Myocyte (in vitro differentiated cells): Measurements from ENCODE around the gene DDX60. TPM values are rescaled to one million over a fixed set of nuclear protein-coding genes. Genes with fewer than 3 reads are reported as not detected.
"Not testable (repeated sequence)": the region's sequence is repeated elsewhere in the genome, so short reads cannot be mapped to it uniquely, and the experiment has no call there.

ENCODE experiments used
- DNase-seq: peaks from one replicate; pipeline ENCODE4 v3.0.0-alpha.2; 2012; ENCODE audit warnings: low read depth
- total RNA-seq: library from RNA; depleted of rRNA; stranded (reverse); fragments of >200 nt; gene quantifications from 2 replicates; pipeline ENCODE4 v1.2.3, GENCODE V29; 2014

DDX60 gene
- total RNA-seq, 1 donor from 2014 or later: 14.8 TPM

DNA sequence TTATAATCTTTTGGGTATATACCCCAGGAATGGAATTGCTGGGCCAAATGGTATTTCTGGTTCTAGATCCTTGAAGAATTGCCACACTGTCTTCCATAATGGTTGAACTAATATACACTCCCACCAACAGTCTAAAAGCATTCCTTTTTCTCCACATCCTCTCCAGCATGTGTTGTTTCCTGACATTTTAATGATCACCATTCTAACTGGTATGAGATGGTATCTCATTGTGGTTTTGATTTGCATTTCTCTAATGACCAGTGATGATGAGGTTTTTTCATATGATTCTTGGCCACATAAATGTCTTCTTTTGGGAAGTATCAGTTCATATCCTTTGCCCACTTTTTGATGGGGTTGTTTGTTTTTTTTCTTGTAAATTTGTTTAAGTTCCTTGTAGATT is 105.0 kb downstream of the DDX60 start:
- not testable (repeated sequence) for DNase-seq

DNA sequence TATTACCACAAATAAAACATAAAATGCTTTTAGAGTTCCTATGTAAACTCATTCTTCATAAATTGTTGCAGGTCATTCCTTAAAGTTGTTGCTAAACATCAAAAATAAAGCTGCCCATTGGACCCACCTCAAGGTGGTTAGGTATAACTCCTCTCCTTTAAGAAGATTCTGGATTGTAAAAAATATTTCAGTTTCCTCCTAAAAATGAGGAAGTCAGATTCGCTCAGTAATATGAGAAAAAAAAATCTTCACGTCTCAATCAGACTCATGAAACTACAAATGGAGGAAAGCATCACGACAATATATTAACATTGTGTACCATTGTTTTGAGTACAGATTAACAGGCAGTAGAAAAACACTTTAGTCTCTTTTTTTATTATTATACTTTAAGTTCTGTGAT is 105.9 kb downstream of the DDX60 start:
- no peak for DNase-seq

DNA sequence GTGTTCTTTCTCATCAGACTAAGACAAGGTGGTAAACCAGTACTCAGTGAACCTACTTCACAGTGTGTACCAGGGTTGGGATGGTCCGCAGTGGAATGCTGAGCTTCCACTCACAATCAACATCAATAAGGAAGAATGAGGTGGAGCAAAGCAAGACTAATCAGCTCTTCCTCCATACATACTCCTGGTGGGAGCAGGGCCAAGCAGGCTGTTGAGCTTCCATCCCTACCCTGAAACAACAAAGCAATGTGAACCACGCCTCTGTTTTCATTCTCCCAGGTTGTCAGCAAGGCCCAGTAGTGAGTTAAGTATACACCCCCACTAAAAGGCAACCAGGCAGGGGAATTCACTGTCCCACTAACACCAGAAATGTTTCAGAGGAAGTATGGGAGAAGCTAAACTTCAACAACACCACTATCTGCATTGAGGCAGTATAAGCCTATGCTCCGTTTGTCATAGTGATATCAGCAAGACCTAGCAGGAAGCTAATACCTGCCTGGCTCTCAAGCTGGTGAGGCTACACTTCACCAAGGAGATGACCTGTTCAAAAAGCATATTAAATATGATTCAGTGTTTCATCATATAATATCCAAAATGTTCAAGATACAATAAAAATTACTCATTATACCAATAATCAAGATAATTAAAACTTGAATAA is 109.5 kb downstream of the DDX60 start:
- DNase-seq: no peak

DNA sequence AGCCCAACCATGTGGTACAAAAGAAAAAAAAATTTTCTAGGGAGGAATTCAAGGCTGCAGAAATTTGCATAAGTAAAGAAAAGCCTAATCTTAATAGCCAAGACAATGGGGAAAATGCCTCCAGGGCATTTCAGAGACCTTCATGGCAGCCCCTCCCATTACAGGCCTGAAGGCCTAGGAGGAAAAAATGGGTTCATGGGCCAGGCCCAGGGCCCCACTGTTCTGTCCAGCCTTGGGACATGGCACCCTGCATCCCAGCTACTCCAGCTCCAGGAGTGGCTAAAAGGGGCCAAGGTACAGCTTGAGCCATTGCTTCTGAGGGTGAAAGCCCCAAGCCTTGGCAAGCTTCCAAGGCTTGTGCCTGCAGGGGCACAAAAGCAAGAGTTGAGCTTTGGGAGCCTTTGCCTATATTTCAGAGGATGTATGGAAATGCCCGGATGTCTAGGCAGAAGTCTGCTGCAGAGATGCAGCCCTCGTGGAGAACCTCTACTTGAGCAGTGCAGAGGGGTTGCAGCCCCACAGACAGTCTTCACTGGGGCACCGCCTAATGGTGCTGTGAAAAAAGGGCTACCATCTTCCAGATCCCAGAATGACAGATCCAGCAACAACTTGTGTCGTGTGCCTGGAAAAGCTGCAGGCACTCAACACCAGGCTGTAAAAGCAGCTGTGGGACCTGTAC is 115.2 kb downstream of the DDX60 start:
- DNase-seq: no peak

GRCh38 chr4:168200685-168201084 is 117.9 kb downstream of the DDX60 start:
- DNase-seq: no peak

DNA sequence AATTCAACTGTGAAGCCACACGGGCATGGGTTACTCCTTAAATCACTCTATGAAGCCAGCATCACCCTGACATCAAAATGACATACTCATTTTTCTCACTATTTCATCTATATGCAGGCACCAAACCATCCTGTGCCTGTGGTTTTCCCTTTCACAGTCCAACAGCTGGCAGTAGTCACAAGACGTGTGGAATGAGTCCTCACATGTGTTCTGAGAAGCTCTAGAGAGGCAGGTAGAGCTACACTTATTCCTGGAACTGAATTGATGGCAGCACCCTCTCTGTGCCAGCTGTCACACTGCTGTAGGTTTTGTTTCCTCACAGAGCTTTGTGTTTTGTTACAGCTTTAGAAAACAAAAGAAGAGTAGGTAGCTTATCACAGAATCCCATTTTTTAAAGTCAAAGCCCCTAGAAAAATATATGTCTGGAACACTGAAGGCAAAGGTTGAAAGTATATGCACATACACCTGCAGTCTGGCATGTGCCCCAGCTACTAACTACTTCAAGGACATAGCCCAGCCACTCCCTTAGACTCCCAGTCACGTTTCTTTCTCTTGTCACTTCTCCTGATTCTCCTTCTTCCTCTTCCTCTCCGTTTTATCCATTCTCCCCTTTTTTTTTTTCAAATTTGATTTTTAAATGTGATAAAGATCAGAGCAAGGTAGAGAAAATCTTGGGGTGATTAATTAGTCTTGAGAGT is 119.1 kb downstream of the DDX60 start:
- peak; percentile 72 for DNase-seq

GRCh38 chr4:168197926-168198325 is 120.6 kb downstream of the DDX60 start:
- DNase-seq: no peak

GRCh38 chr4:168188754-168189153 is 129.8 kb downstream of the DDX60 start:
- DNase-seq: no peak

GRCh38 chr4:168183717-168184571 is 134.6 kb downstream of the DDX60 start:
- peak; percentile 83 for DNase-seq

GRCh38 chr4:168177546-168178149 is 140.9 kb downstream of the DDX60 start:
- DNase-seq: no peak

DNA sequence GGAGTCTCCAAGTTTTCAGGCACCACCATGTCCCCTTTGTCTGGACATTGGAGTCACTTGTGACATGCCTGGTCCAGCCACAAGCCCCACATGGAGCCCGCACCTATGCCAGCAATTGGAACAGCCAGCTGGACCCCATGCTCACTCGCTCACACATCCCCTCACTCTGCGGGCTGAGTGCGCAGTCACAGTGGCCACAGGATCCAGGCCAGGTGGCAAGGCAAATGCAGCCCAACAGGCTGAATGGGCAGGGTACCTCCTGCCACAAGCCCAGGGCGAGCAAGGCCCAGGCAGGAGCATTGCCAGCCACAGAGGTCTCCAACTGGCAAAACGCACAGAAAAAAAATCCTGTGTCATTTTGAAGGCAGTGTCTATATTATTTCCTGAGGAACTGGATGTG is 144.2 kb downstream of the DDX60 start:
- no peak for DNase-seq

DNA sequence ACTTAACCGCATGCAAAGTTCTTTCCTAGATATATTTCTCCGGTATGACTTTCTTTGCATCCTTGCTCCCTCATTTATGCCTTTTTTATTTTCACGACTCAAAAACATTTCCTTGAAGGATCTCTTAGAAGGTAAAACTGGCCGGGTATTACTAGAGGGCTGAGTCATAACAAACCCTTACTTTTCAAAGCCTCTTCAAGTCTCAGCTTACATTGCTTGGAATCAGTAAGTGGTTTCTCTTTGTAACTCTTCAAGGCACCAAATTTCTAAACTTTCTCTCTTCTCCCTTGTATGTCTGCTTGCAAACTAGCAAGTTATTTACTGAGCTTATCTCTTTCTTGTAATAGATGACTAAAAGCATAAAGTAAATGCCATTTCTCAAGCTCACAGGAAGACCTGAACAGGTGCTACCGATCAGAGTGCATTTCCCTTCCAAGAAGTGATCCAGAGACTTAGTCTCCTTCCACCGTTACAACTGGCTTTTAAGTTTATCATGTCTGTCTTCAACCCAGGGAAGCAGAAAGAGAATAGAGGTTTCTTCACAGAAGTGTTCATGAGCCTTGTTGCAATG is 150.8 kb downstream of the DDX60 start:
- peak; percentile 30 for DNase-seq

Other genes starting within 250 kb of the DDX60 start
- 0.16 TPM in 1 of 2 replicates, not detected in the other for gene ANXA10, start 226.2 kb downstream of the DDX60 start, total RNA-seq
- 28.8 and 33.9 TPM in 2 replicates for gene DDX60L, start 161.7 kb upstream of the DDX60 start, total RNA-seq
- 250 and 310 TPM in 2 replicates for gene PALLD, start 178.3 kb upstream of the DDX60 start, total RNA-seq